HG03139 (cell line): ENCODE results near the gene SAMM50.

ENCODE experiments used
- ATAC-seq: cut with Tn5 transposase; IDR thresholded peaks from one replicate; pipeline ENCODE4 v1.9.1; 2021; ENCODE audit not compliant: unreplicated experiment

The SAMM50 gene

DNA sequence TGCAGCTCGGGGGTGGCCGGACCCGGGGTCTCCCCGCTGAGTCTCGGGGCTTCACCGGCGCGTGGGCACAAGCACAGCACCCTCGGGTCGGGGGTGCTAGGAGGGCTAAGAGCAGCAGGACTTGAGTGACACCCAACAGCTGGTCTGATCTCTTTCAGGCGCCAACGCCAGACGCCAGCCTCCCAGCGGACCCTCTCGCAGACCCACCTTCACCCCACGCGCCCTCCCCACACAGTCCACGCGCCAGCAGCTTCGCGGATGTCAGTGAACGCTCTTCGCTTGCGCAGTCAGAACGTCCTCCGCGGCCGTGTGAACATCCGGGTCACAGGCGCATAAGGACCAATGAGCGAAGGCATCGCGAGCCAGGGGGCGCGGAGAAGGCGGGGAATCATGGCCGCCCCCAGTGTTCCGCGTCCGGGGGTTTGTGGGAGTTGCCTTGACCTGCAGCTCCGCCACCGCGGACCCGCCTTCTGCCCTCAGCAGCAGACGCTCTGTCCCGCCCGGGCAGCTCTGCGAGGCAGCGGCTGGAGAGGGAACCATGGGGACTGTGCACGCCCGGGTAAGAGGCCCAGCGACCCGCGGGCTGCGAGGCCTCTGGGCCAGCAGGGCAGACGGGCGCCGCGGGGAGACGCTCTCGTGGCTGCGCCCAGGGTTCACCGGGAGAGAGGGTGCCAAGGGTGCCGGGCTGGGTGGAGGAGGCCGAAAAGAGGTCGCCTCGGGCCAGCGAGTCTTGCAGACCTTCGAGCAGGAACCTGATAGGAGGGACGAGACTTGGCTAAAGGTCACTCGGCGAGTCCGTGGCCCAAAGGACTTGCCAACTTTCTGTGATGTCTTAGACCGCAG lies at the start of gene SAMM50:
TSS of gene SAMM50 (plus strand) at position 403 of the 843 bp plus-strand sequence. CDS start at position 539, 136 bp downstream.
- ATAC-seq, result peak; percentile 83

DNA sequence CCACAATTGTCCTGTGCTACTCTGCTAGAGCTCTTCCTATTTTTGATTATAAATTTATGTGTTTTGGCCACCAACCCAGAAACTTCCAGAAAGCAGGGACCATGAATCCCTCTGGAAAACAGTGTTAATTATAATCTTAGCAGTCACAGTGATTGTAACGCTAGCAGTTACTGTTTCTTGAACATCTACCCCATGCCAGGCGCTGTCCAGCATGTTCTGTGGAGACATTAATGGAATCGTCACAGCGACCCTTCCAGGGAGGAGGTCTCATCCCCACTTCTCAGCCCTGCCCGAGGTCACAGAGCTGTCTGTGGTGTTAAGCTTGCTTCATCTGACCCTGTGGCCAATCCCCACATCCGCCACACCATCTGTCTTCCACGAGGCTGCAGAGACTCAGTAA lies 49.6 kb upstream of the SAMM50 start:
- ATAC-seq, result no peak

DNA sequence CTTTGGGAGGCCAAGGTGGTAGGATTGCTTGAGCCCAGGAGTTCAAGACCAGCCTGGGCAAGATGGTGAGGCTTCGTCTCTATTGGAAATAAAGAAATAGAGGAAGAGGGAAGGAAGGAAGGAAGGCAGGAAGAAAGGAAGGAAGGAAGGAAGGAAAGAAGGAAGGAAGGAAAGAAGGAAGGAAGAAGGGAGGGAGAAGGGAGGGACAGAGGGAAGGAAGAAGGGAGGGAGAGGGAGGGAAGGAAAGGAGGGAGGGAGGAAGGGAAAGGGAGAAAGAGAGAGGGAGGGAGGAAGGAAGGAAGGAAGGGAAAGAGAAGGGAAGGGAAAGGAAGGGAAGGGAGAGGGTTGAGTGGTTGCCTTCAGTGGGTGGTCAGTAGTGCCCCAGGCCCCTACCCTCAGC lies 45.5 kb upstream of the SAMM50 start:
- ATAC-seq, result no peak

DNA sequence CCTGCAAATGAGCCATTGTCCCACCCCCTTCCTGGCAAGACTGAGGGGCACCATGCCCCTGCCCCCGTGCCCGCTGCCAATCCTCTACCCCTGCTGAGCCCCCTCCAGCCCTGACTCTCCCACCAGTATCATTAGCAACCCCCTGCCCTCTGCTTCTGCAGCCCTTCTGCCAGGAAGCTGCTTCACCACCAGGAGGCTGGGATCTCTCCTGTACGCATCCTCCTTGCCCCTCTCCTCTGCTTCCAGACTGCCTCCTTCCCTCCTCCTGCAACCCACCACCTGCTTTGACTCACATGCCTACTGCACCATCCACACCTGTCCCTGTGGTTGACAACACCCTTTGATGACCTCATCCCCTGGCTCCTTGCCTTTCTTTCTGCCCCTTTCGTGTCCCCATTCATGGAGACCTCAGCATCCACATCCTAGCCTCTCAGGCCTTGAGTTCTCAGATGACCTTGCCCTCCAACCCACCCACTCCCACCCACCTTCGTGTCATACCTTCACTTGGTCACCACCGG lies 45.0 kb upstream of the SAMM50 start:
- no peak for ATAC-seq

DNA sequence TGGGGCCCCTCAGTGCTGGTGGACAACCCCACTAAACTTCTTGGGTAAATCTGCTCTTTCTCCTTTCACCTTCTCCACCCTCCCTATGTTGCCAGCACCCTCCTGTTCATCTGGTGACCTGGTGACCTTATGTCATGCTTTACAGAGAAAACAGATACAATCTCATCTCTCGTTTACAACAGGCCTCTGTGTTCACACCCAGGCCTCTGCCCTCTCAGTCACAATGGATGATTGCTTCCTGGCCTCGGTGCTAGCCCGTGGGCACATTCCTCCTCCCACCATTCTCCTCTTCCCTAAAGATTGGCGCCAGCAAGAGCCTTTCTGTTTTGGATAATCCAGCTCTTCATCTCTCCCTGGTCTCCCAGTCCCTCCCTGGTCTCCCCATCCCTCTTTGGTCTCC lies 43.9 kb upstream of the SAMM50 start:
- no peak for ATAC-seq

GRCh38 chr22:43917521-43917920 lies 37.7 kb upstream of the SAMM50 start:
- ATAC-seq, result no peak

GRCh38 chr22:43919106-43919973 lies 35.9 kb upstream of the SAMM50 start:
- no peak for ATAC-seq

DNA sequence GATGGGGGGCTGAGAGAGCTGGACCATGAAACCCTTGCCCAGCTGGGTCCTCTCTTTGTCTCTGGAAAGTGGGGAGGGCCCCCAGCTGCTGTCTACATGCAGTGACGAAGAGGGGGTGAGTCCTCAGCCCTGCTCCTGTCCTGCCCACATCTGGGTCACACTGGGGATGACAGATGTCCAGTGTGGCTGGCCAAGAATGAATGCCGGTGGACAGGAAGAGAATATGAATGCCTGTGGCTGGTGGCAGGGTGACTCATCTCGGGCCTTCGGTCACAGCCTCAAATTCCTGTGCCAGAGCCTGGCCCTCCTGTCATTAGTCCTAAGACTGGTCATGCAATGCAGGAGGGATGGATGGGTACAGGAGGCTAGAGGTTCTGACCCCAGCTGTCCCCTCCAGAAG lies 33.9 kb upstream of the SAMM50 start:
- ATAC-seq, result no peak

DNA sequence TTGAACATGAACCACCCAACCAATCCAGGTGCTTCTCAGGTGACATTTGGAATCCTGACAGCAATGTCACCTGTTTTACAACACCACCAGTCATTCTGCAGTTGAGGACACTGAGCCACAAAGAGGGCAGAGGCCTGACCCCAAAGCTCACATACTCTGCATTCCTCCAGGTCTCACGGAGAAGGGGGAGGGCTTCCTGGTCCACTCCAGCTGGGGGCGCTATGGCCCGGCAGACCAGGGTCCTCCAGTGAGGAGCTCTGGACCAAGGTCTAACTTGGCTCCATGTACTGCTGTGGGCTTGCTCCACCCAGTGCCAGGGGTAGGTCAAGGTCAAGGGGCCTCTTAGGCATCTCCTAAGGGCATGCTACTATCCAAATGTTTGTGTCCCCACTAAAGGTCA lies 33.1 kb upstream of the SAMM50 start:
- no peak for ATAC-seq

DNA sequence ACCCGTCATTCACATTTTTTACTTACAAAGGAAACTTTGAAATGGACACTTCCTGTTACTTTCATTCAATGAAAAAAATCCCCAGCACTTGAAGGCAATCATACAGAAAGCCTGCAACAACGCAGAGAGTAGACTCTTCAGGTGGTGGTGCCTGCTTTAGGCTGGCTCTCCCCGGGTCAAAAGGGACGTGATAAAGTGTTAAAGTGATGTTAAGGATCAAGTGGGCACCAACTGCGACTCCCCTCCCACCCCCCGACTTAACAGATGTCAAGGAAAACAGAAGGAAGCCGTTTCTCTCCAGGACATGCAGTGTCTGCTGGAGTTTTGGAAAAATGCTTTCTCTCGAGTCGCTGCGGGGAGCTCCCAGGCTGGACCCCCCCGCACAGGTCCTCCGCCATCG lies 32.1 kb upstream of the SAMM50 start:
- ATAC-seq, result no peak

DNA sequence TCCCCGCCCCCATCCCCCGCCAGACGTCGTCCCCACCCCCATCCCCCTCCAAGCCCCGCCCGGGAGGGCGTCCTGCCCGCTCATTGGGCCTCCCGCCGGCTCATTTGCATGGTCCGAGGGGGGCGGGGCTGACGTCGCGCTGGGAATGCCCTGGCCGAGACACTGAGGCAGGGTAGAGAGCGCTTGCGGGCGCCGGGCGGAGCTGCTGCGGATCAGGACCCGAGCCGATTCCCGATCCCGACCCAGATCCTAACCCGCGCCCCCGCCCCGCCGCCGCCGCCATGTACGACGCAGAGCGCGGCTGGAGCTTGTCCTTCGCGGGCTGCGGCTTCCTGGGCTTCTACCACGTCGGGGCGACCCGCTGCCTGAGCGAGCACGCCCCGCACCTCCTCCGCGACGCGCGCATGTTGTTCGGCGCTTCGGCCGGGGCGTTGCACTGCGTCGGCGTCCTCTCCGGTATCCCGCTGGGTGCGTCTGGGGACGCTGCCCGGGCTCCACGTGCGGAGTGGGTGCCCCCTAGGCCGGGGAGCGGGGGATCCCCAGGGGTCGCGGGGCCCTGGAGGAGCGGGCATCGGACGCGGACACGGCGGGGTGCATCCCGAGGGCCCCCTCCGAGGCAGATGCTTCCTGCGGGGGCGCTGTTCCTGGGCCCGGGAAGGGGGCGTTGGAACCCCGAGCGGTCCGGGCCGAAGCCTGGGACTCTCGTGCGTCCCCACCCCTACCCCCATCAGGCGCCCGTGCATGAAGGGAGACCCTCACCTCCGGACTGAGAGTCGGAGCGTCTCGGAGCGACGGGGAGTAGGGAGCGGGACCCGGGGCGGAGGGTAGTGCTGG lies 31.4 kb upstream of the SAMM50 start, which contains the start of gene PNPLA3:
TSS of gene PNPLA3 (plus strand) at position 175 of the 834 bp plus-strand sequence. CDS start at position 282, 107 bp downstream.
- ATAC-seq, result no peak

GRCh38 chr22:43924877-43925276 lies 30.4 kb upstream of the SAMM50 start:
- no peak for ATAC-seq

GRCh38 chr22:43925433-43926348 lies 29.6 kb upstream of the SAMM50 start:
- no peak for ATAC-seq

DNA sequence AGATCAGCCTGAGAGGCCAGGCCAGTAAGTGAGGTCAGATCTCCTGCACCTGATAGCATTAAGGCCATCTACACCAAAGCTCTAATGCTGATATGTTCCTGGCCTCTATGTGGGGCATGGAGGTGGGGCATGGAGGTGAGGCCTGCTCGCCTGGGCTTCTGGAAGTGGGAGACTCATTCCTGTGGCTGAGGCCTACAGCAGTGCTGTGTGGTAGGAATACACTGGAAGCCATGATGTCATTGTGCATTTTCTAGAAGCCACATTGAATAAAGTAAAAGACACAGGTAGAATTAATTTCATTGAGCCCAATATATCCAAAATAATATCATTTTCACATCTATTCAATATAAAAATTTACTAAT lies 28.9 kb upstream of the SAMM50 start:
- ATAC-seq, result no peak

DNA sequence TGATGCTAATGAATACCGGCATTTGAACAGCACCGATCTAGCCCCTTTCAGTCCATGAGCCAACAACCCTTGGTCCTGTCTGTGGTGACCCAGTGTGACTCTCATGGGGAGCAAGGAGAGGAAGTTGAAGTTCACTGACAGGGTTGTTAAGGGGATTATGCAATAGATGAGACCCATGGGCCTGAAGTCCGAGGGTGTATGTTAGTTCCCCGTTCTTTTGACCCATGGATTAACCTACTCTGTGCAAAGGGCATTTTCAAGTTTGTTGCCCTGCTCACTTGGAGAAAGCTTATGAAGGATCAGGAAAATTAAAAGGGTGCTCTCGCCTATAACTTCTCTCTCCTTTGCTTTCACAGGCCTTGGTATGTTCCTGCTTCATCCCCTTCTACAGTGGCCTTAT lies 26.8 kb upstream of the SAMM50 start:
- ATAC-seq, result no peak

GRCh38 chr22:43928908-43929307 lies 26.3 kb upstream of the SAMM50 start:
- ATAC-seq, result no peak

DNA sequence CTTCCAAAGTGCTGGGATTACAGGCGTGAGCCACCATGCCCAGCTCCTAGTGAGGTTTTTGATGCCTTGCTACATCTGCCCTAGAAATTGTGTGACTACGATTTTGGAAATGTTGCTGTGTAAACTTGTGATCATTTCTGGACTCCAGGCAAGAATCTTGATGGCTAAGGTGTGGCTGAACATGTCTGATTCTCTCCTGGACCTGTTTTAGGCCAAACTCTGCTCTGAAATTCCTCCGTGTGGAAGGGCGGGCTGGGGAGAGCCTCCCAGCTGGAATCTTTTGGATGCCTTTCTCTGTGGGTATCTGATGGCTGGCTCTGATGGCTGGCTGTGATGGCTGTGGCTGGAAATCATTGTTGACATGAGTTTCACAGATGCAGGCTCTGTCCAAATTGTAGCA lies 23.5 kb upstream of the SAMM50 start:
- ATAC-seq, result no peak

DNA sequence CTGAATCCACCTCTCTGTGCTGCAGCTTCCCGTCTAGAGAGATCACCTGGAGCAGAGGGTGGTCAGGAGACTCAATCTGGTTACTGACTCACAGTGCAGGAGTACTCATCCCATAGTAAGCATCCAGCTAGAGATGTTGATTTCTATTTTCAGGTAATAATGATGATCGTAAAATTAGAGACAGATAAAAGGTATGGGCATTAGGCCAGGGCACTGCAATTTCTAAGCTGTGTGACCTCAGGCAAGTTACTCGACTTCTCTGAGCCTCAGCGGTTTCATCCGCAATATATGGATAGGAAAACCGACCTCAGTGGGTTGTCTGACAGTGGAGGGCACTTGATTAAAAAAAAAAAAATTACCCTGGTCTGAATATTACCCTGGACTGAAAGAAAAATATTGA lies 13.8 kb upstream of the SAMM50 start:
- ATAC-seq, result no peak

- no peak for ATAC-seq
Measured at GRCh38 chr22:43944670-43945430, 10.4 kb upstream of the SAMM50 start.
